GM18520 (cell line): ENCODE data around the gene HOXD9.

Experiments used
- ATAC-seq: cut with Tn5 transposase; IDR thresholded peaks from one replicate; pipeline ENCODE4 v1.9.1; 2021; ENCODE audit not compliant: unreplicated experiment

HOXD9 gene

GRCh38 chr2:176085861-176086771 is 36.4 kb upstream of the HOXD9 start:
- no peak for ATAC-seq

- ATAC-seq, result no peak
Measured at GRCh38 chr2:176087330-176088047, 35.0 kb upstream of the HOXD9 start.

GRCh38 chr2:176088048-176088936 is 34.2 kb upstream of the HOXD9 start:
- no peak for ATAC-seq

GRCh38 chr2:176088937-176089842 is 33.3 kb upstream of the HOXD9 start:
- no peak for ATAC-seq

- ATAC-seq, result no peak
Measured at GRCh38 chr2:176089843-176090395, 32.6 kb upstream of the HOXD9 start.

GRCh38 chr2:176090862-176091261 is 31.7 kb upstream of the HOXD9 start:
- ATAC-seq, result no peak

- ATAC-seq, result no peak
Measured at GRCh38 chr2:176091329-176092258, 30.9 kb upstream of the HOXD9 start.

- no peak for ATAC-seq
Measured at GRCh38 chr2:176092270-176093144, 30.0 kb upstream of the HOXD9 start, which contains the start of gene HOXD13. Gene HOXD13 (plus strand): TSS chr2:176092721. CDS start chr2:176092891, 170 bp downstream.

GRCh38 chr2:176093145-176093897 is 29.2 kb upstream of the HOXD9 start:
- no peak for ATAC-seq

GRCh38 chr2:176093898-176094249 is 28.6 kb upstream of the HOXD9 start:
- no peak for ATAC-seq

GRCh38 chr2:176094349-176094748 is 28.2 kb upstream of the HOXD9 start:
- no peak for ATAC-seq

GRCh38 chr2:176095421-176095820 is 27.1 kb upstream of the HOXD9 start:
- no peak for ATAC-seq

GRCh38 chr2:176096243-176096985 is 26.1 kb upstream of the HOXD9 start:
- no peak for ATAC-seq

- peak; percentile 64 for ATAC-seq
Measured at GRCh38 chr2:176096986-176097819, 25.3 kb upstream of the HOXD9 start.

GRCh38 chr2:176097820-176098365 is 24.6 kb upstream of the HOXD9 start:
- ATAC-seq, result no peak
